ENCODE measurements around the gene GCN1.

The GCN1 gene

GRCh38 chr12:120140603-120141002 is 53.9 kb downstream of the GCN1 start:
- no peak for DNase-seq

GRCh38 chr12:120139958-120140357 is 54.6 kb downstream of the GCN1 start:
- no peak for DNase-seq

GRCh38 chr12:120138366-120138765 is 56.1 kb downstream of the GCN1 start:
- no peak for DNase-seq

GRCh38 chr12:120137833-120138232 is 56.7 kb downstream of the GCN1 start:
- DNase-seq, result no peak

GRCh38 chr12:120136093-120136770 is 58.3 kb downstream of the GCN1 start:
- DNase-seq, result no peak

GRCh38 chr12:120134307-120134980 is 60.1 kb downstream of the GCN1 start:
- DNase-seq, result no peak

- no peak for DNase-seq
These were observed 61.6 kb downstream of the GCN1 start for GRCh38 chr12:120132863-120133385.

GRCh38 chr12:120132054-120132836 is 62.3 kb downstream of the GCN1 start:
- no peak for DNase-seq

GRCh38 chr12:120131116-120131515 is 63.4 kb downstream of the GCN1 start:
- no peak for DNase-seq

- no peak for DNase-seq
These were observed 64.5 kb downstream of the GCN1 start for GRCh38 chr12:120130011-120130410.

GRCh38 chr12:120126635-120127005 is 67.9 kb downstream of the GCN1 start:
- DNase-seq, result no peak

GRCh38 chr12:120125792-120126634 is 68.5 kb downstream of the GCN1 start:
- no peak for DNase-seq

- no peak for DNase-seq
These were observed 69.5 kb downstream of the GCN1 start for GRCh38 chr12:120125029-120125428.

- DNase-seq, result no peak
These were observed 72.7 kb downstream of the GCN1 start for GRCh38 chr12:120121766-120122293.

- no peak for DNase-seq
These were observed 73.2 kb downstream of the GCN1 start for GRCh38 chr12:120121343-120121742.

- no peak for DNase-seq
These were observed 75.1 kb downstream of the GCN1 start for GRCh38 chr12:120119271-120119973.

- DNase-seq, result no peak
These were observed 76.0 kb downstream of the GCN1 start for GRCh38 chr12:120118321-120119061.

- DNase-seq, result no peak
These were observed 76.6 kb downstream of the GCN1 start for GRCh38 chr12:120117961-120118320.

- DNase-seq, result peak; percentile 98
These were observed 77.5 kb downstream of the GCN1 start for GRCh38 chr12:120116792-120117651.

- DNase-seq, result no peak
These were observed 78.1 kb downstream of the GCN1 start, which contains the start of gene RAB35 for GRCh38 chr12:120116441-120116791. RAB35 (minus strand) TSS chr12:120116753; CDS start chr12:120116650, 103 bp downstream.
